ENCODE results near the gene WDR82.

DNA sequence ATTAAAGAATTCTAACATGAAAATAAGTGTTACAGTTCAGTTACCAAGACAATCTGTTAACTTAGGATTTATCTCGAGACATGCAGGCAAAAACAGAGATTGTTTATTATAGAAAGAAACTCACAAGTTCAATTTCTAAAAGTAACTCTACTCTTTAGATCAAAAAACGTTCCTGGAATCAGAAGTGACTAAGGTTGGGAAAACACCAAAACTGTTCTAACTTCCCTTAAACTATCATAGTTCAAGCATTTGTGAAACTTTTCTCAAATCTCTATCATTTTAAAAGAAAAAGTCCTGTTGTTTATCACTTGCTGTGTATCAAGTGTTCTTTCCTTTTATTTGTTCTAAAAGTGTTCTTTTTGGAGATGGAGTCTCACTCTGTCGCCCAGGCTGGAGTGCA lies 8.7 kb downstream of the WDR82 start:
- TF ChIP-seq CTCF (IDR thresholded peaks at IDR 0.05) (no peak), POLR2AphosphoS5 (IDR thresholded peaks at IDR 0.05) (no peak)
